Activated T-helper 2 cell treated with anti-CD3 and anti-CD28 coated beads, Interferon-gamma antibody, Interleukin-2, Interleukin-4, amounts not matched to agents 10 μg/mL and 5 μg/mL and 100 μg/mL, durations not matched to agents 14 hours and 24 hours and 36 hours (primary cell): Measurements from ENCODE around the gene HPX. TPM values are rescaled to one million over a fixed set of nuclear protein-coding genes. Genes with fewer than 3 reads are reported as not detected.

Experiments
- DNase-seq: peaks from one replicate; pipeline ENCODE4 v3.0.0; 2021; ENCODE audit warnings: low spot score
- H3K27ac Mint-ChIP-seq: one replicate; pipeline ENCODE4 v1.8.0; 2021; ENCODE audit warnings: mixed read lengths
- H3K27me3 Mint-ChIP-seq: one replicate; pipeline ENCODE4 v1.8.0; 2021; ENCODE audit warnings: low read depth, mixed read lengths
- H3K36me3 Mint-ChIP-seq: one replicate; pipeline ENCODE4 v1.8.0; 2021; ENCODE audit warnings: low read depth, mixed read lengths
- H3K4me1 Mint-ChIP-seq: one replicate; pipeline ENCODE4 v1.8.0; 2021; ENCODE audit warnings: low read depth, mixed read lengths
- H3K4me3 Mint-ChIP-seq: one replicate; pipeline ENCODE4 v1.8.0; 2021; ENCODE audit warnings: low read depth, mild to moderate bottlenecking, moderate library complexity, mixed read lengths
- H3K9me3 Mint-ChIP-seq: one replicate; pipeline ENCODE4 v1.8.0; 2021; ENCODE audit warnings: mixed read lengths
- intact Hi-C: fragments of 100-400 bp; cut with micrococcal nuclease; formaldehyde crosslinking; loops from one replicate; pipeline ENCODE4 v1.15.1; 2023
- total RNA-seq: library from RNA; stranded (reverse); gene quantifications from 2 replicates; pipeline ENCODE4 v1.2.3, GENCODE V29; 2022

The HPX gene
- total RNA-seq, 1 donor from 2014 or later = 0.50 TPM

- DNase-seq = no peak
- H3K27me3 Mint-ChIP-seq = no peaks in the 10 kb centered on the region
- H3K27ac Mint-ChIP-seq = no peak overlapping the region
- H3K9me3 Mint-ChIP-seq = no peaks in the 10 kb centered on the region
- peaks cover 58% of the 10 kb centered on the region for H3K4me1 Mint-ChIP-seq
- H3K4me3 Mint-ChIP-seq = no peak overlapping the region
- H3K36me3 Mint-ChIP-seq = peaks cover 26% of the 10 kb centered on the region
- intact Hi-C loops = no loop called here
Observed at GRCh38 chr11:6405052-6405667, 35.6 kb downstream of the HPX start.

- intact Hi-C loops = loop anchor here (5.0 kb wide), 1 partner anchor 82 kb away; the partner anchor contains the start of gene CAVIN3
- no peak for DNase-seq
- no peaks in the 10 kb centered on the region for H3K27me3 Mint-ChIP-seq
- H3K4me3 Mint-ChIP-seq = no peak overlapping the region
- H3K27ac Mint-ChIP-seq = no peak overlapping the region
- peaks cover 58% of the 10 kb centered on the region for H3K4me1 Mint-ChIP-seq
- H3K9me3 Mint-ChIP-seq = no peaks in the 10 kb centered on the region
- peaks cover 27% of the 10 kb centered on the region for H3K36me3 Mint-ChIP-seq
Observed at GRCh38 chr11:6404342-6405051, 36.3 kb downstream of the HPX start.

GRCh38 chr11:6403539-6403938, 37.2 kb downstream of the HPX start:
- Mint-ChIP-seq H3K36me3 (peaks cover 30% of the 10 kb centered on the region), H3K9me3 (no peaks in the 10 kb centered on the region), H3K27me3 (no peaks in the 10 kb centered on the region), H3K27ac (peak overlapping the region; percentile 93), H3K4me3 (no peak overlapping the region), H3K4me1 (peaks cover 60% of the 10 kb centered on the region)
- intact Hi-C loops = loop anchor here (5.0 kb wide), 1 partner anchor 81 kb away; the partner anchor contains the start of gene CAVIN3
- DNase-seq = no peak

- Mint-ChIP-seq H3K4me3 (peak overlapping the region; percentile 64), H3K9me3 (no peaks in the 10 kb centered on the region), H3K27ac (peak overlapping the region; percentile 93), H3K36me3 (peaks cover 35% of the 10 kb centered on the region), H3K27me3 (no peaks in the 10 kb centered on the region), H3K4me1 (peaks cover 56% of the 10 kb centered on the region)
- intact Hi-C loops = loop anchor here (1.0 to 5.0 kb wide), 4 partner anchors 12 to 80 kb away; partner anchors contain the start of genes APBB1, CAVIN3 and SMPD1
- peak; percentile 78 for DNase-seq
Observed at GRCh38 chr11:6402561-6402981, 38.2 kb downstream of the HPX start.

- H3K4me1 Mint-ChIP-seq = peaks cover 52% of the 10 kb centered on the region
- no peaks in the 10 kb centered on the region for H3K27me3 Mint-ChIP-seq
- intact Hi-C loops = loop anchor here (1.0 to 5.0 kb wide), 4 partner anchors 12 to 80 kb away; partner anchors contain the start of genes APBB1, CAVIN3 and SMPD1
- DNase-seq = peak; percentile 32
- peak overlapping the region; percentile 93 for H3K27ac Mint-ChIP-seq
- H3K9me3 Mint-ChIP-seq = no peaks in the 10 kb centered on the region
- H3K4me3 Mint-ChIP-seq = peak overlapping the region; percentile 64
- peaks cover 38% of the 10 kb centered on the region for H3K36me3 Mint-ChIP-seq
Observed at GRCh38 chr11:6402061-6402470, 38.7 kb downstream of the HPX start.

- Mint-ChIP-seq H3K4me3 (no peak overlapping the region), H3K36me3 (peaks cover 38% of the 10 kb centered on the region), H3K27ac (no peak overlapping the region), H3K4me1 (peaks cover 47% of the 10 kb centered on the region), H3K27me3 (no peaks in the 10 kb centered on the region), H3K9me3 (no peaks in the 10 kb centered on the region)
- intact Hi-C loops = loop anchor here (5.0 kb wide), 1 partner anchor 79 kb away; the partner anchor contains the start of gene CAVIN3
- DNase-seq = no peak
Observed at GRCh38 chr11:6401464-6401863, 39.3 kb downstream of the HPX start.

- no peak overlapping the region for H3K27ac Mint-ChIP-seq
- H3K36me3 Mint-ChIP-seq = peaks cover 41% of the 10 kb centered on the region
- H3K4me3 Mint-ChIP-seq = no peak overlapping the region
- no peak for DNase-seq
- no peaks in the 10 kb centered on the region for H3K9me3 Mint-ChIP-seq
- intact Hi-C loops = loop anchor here (5.0 kb wide), 1 partner anchor 78 kb away; the partner anchor contains the start of gene CAVIN3
- H3K27me3 Mint-ChIP-seq = no peaks in the 10 kb centered on the region
- H3K4me1 Mint-ChIP-seq = peaks cover 42% of the 10 kb centered on the region
Observed at GRCh38 chr11:6400431-6401345, 40.1 kb downstream of the HPX start.

GRCh38 chr11:6397636-6398035, 43.2 kb downstream of the HPX start:
- Mint-ChIP-seq H3K27me3 (no peaks in the 10 kb centered on the region), H3K27ac (no peak overlapping the region), H3K9me3 (no peaks in the 10 kb centered on the region), H3K4me3 (no peak overlapping the region), H3K4me1 (peaks cover 24% of the 10 kb centered on the region), H3K36me3 (peaks cover 59% of the 10 kb centered on the region)
- intact Hi-C loops = no loop called here
- DNase-seq = no peak

- DNase-seq = no peak
- intact Hi-C loops = no loop called here
- H3K9me3 Mint-ChIP-seq = no peaks in the 10 kb centered on the region
- H3K27me3 Mint-ChIP-seq = no peaks in the 10 kb centered on the region
- H3K4me3 Mint-ChIP-seq = no peak overlapping the region
- no peak overlapping the region for H3K27ac Mint-ChIP-seq
- H3K4me1 Mint-ChIP-seq = peaks cover 20% of the 10 kb centered on the region
- H3K36me3 Mint-ChIP-seq = peaks cover 58% of the 10 kb centered on the region
Observed at GRCh38 chr11:6397156-6397555, 43.6 kb downstream of the HPX start.

- Mint-ChIP-seq H3K9me3 (no peaks in the 10 kb centered on the region), H3K27me3 (no peaks in the 10 kb centered on the region), H3K4me1 (peaks cover 16% of the 10 kb centered on the region), H3K36me3 (peaks cover 59% of the 10 kb centered on the region), H3K27ac (no peak overlapping the region), H3K4me3 (no peak overlapping the region)
- intact Hi-C loops = no loop called here
- no peak for DNase-seq
Observed at GRCh38 chr11:6395470-6396060, 45.2 kb downstream of the HPX start.

GRCh38 chr11:6393989-6394670, 46.7 kb downstream of the HPX start:
- no peaks in the 10 kb centered on the region for H3K27me3 Mint-ChIP-seq
- H3K27ac Mint-ChIP-seq = no peak overlapping the region
- no peak overlapping the region for H3K4me3 Mint-ChIP-seq
- peaks cover 46% of the 10 kb centered on the region for H3K36me3 Mint-ChIP-seq
- intact Hi-C loops = loop anchor here (5.0 kb wide), 1 partner anchor 43 kb away; no protein-coding TSS in a partner anchor
- peaks cover 25% of the 10 kb centered on the region for H3K4me1 Mint-ChIP-seq
- H3K9me3 Mint-ChIP-seq = no peaks in the 10 kb centered on the region
- DNase-seq = no peak
